Naive B cell (primary cell): ENCODE data around the gene MYEOV. TPM values are rescaled to one million over a fixed set of nuclear protein-coding genes. Genes with fewer than 3 reads are reported as not detected.
A peak's percentile ranks its signal among the peaks of the same experiment; 100 is the strongest.

Source experiments
- ATAC-seq, 2 donors: fragments of 150-1000 bp; cut with Tn5 transposase; 2 replicates each; pipeline ENCODE4 v1.10.0; 2021; ENCODE audit warnings: low read depth in 2 of 2, mild to moderate bottlenecking in 2 of 2, moderate library complexity in 2 of 2
- DNase-seq: peaks from one replicate; pipeline ENCODE4 v3.0.0; 2022
- H3K27ac Mint-ChIP-seq, 6 donors: one replicate each; pipeline ENCODE4 v1.8.0; 2020 to 2022; ENCODE audit warnings: mild to moderate bottlenecking in 6 of 6, mixed read lengths in 6 of 6, moderate library complexity in 5 of 6, inconsistent platforms in 2 of 6
- H3K27me3 Mint-ChIP-seq, 3 donors: one replicate each; pipeline ENCODE4 v1.8.0; 2021 to 2022; ENCODE audit warnings: mixed read lengths in 3 of 3, mild to moderate bottlenecking in 1 of 3
- H3K36me3 Mint-ChIP-seq, 2 donors: one replicate each; pipeline ENCODE4 v1.8.0; 2020 to 2022; ENCODE audit warnings: mixed read lengths in 2 of 2, inconsistent platforms in 1 of 2, mild to moderate bottlenecking in 1 of 2
- H3K4me1 Mint-ChIP-seq, 3 donors: one replicate each; pipeline ENCODE4 v1.8.0; 2020 to 2022; ENCODE audit warnings: mixed read lengths in 3 of 3, inconsistent platforms in 1 of 3, mild to moderate bottlenecking in 1 of 3, moderate library complexity in 1 of 3
- H3K4me3 Mint-ChIP-seq, 8 donors: one replicate each; pipeline ENCODE4 v1.8.0; 2020 to 2022; ENCODE audit warnings: mild to moderate bottlenecking in 8 of 8, mixed read lengths in 8 of 8, moderate library complexity in 8 of 8, inconsistent platforms in 2 of 8
- H3K9me3 Mint-ChIP-seq, 7 donors: one replicate each; pipeline ENCODE4 v1.8.0; 2020 to 2022; ENCODE audit warnings: mixed read lengths in 7 of 7, mild to moderate bottlenecking in 5 of 7, inconsistent platforms in 2 of 7, moderate library complexity in 1 of 7
- polyA plus RNA-seq, 6 donors: library from polyadenylated mRNA; unstranded; fragments of 300-500 nt; fragmentation: Illumina TruSeq; gene quantifications; one replicate each; pipeline ENCODE4 v1.2.3, GENCODE V29; 2021; ENCODE audit warnings: low read depth in 6 of 6

Gene MYEOV
- polyA plus RNA-seq, 6 donors from 2014 or later = 0.25 TPM; not detected in 5

GRCh38 chr11:69295079-69295994 lies 1.4 kb downstream of the MYEOV start:
- H3K4me3 Mint-ChIP-seq = peak overlapping the region; percentile 55 to 96 (median 78)

GRCh38 chr11:69295995-69296889 lies 2.3 kb downstream of the MYEOV start:
- H3K9me3 Mint-ChIP-seq = peaks cover 0 to 4% (median 0%) of the 10 kb centered on the region in 7 donors
- peak; percentile 60 for DNase-seq
- H3K36me3 Mint-ChIP-seq = no peaks in the 10 kb centered on the region
- peak overlapping the region; percentile 55 to 96 (median 84) for H3K4me3 Mint-ChIP-seq
- H3K27ac Mint-ChIP-seq = peak overlapping the region; percentile 96 to 100 (median 99)
- H3K4me1 Mint-ChIP-seq = peaks cover 55 to 87% (median 82%) of the 10 kb centered on the region in 3 donors
- no peaks in the 10 kb centered on the region for H3K27me3 Mint-ChIP-seq
- peak in 1 of 2 donors; percentile 8 for ATAC-seq

More at GRCh38 chr11:69295079-69295994, 1.4 kb downstream of the MYEOV start:
- H3K36me3 Mint-ChIP-seq = no peaks in the 10 kb centered on the region
- peaks cover 47 to 78% (median 73%) of the 10 kb centered on the region in 3 donors for H3K4me1 Mint-ChIP-seq
- DNase-seq (no peak), ATAC-seq (no peak)
- H3K9me3 Mint-ChIP-seq = peaks cover 0 to 4% (median 0%) of the 10 kb centered on the region in 7 donors
- H3K27ac Mint-ChIP-seq = peak overlapping the region; percentile 72 to 100 (median 99)
- H3K27me3 Mint-ChIP-seq = no peaks in the 10 kb centered on the region

- H3K4me1 Mint-ChIP-seq = peaks cover 55 to 90% (median 85%) of the 10 kb centered on the region in 3 donors
- H3K36me3 Mint-ChIP-seq = no peaks in the 10 kb centered on the region
- H3K27me3 Mint-ChIP-seq = no peaks in the 10 kb centered on the region
- peak overlapping the region; percentile 34 to 96 (median 84) for H3K4me3 Mint-ChIP-seq
- peaks cover 0 to 4% (median 0%) of the 10 kb centered on the region in 7 donors for H3K9me3 Mint-ChIP-seq
- peak overlapping the region; percentile 96 to 100 (median 99) for H3K27ac Mint-ChIP-seq
- DNase-seq = peak; percentile 80
- peak; percentile 24 to 47 for ATAC-seq
These were observed 3.2 kb downstream of the MYEOV start for GRCh38 chr11:69296890-69297786.

GRCh38 chr11:69297787-69298266 lies 3.9 kb downstream of the MYEOV start:
- Mint-ChIP-seq H3K9me3 (peaks cover 0 to 4% (median 0%) of the 10 kb centered on the region in 7 donors), H3K27me3 (no peaks in the 10 kb centered on the region), H3K4me3 (peak overlapping the region; percentile 34 to 96 (median 84)), H3K27ac (peak overlapping the region; percentile 96 to 100 (median 99)), H3K36me3 (no peaks in the 10 kb centered on the region), H3K4me1 (peaks cover 52 to 93% (median 85%) of the 10 kb centered on the region in 3 donors)
- ATAC-seq (peak; percentile 61 to 66), DNase-seq (no peak)

GRCh38 chr11:69298267-69299022 lies 4.5 kb downstream of the MYEOV start:
- Mint-ChIP-seq H3K4me1 (peaks cover 52 to 88% (median 83%) of the 10 kb centered on the region in 3 donors), H3K9me3 (peaks cover 0 to 4% (median 0%) of the 10 kb centered on the region in 7 donors), H3K27me3 (no peaks in the 10 kb centered on the region), H3K36me3 (no peaks in the 10 kb centered on the region), H3K27ac (peak overlapping the region; percentile 96 to 100 (median 99)), H3K4me3 (peak overlapping the region; percentile 34 to 96 (median 84))
- peak; percentile 77 for DNase-seq
- peak; percentile 46 to 47 for ATAC-seq

GRCh38 chr11:69299023-69299461 lies 5.1 kb downstream of the MYEOV start:
- Mint-ChIP-seq H3K4me1 (peaks cover 52 to 82% (median 77%) of the 10 kb centered on the region in 3 donors), H3K36me3 (no peaks in the 10 kb centered on the region), H3K27me3 (no peaks in the 10 kb centered on the region), H3K9me3 (peaks cover 0 to 4% (median 0%) of the 10 kb centered on the region in 7 donors), H3K4me3 (peak overlapping the region; percentile 10 to 96 (median 76)), H3K27ac (peak overlapping the region; percentile 96 to 100 (median 99))
- DNase-seq (no peak), ATAC-seq (no peak)

GRCh38 chr11:69299572-69299971 lies 5.6 kb downstream of the MYEOV start:
- Mint-ChIP-seq H3K4me1 (peaks cover 52 to 77% (median 72%) of the 10 kb centered on the region in 3 donors), H3K27ac (peak overlapping the region in 5 of 6 donors; percentile 69 to 100 (median 96)), H3K9me3 (peaks cover 0 to 4% (median 0%) of the 10 kb centered on the region in 7 donors), H3K36me3 (no peaks in the 10 kb centered on the region), H3K4me3 (peak overlapping the region in 6 of 8 donors; percentile 10 to 70 (median 58)), H3K27me3 (no peaks in the 10 kb centered on the region)
- DNase-seq (no peak), ATAC-seq (no peak)

- H3K4me1 Mint-ChIP-seq = peaks cover 48 to 68% (median 64%) of the 10 kb centered on the region in 3 donors
- peaks cover 0 to 4% (median 0%) of the 10 kb centered on the region in 7 donors for H3K9me3 Mint-ChIP-seq
- no peaks in the 10 kb centered on the region for H3K27me3 Mint-ChIP-seq
- no peaks in the 10 kb centered on the region for H3K36me3 Mint-ChIP-seq
- no peak for DNase-seq
- no peak for ATAC-seq
- peak overlapping the region in 2 of 8 donors; percentile 61 to 70 for H3K4me3 Mint-ChIP-seq
- H3K27ac Mint-ChIP-seq = peak overlapping the region; percentile 8 to 96 (median 72)
These were observed 6.4 kb downstream of the MYEOV start for GRCh38 chr11:69300120-69301060.

GRCh38 chr11:69301081-69301454 lies 7.1 kb downstream of the MYEOV start:
- no peak for DNase-seq
- Mint-ChIP-seq H3K27ac (peak overlapping the region in 3 of 6 donors; percentile 32 to 96 (median 84)), H3K27me3 (no peaks in the 10 kb centered on the region), H3K4me3 (no peak overlapping the region), H3K9me3 (peaks cover 0 to 4% (median 0%) of the 10 kb centered on the region in 7 donors), H3K36me3 (no peaks in the 10 kb centered on the region), H3K4me1 (peaks cover 42 to 62% (median 57%) of the 10 kb centered on the region in 3 donors)
- no peak for ATAC-seq

- peaks cover 37 to 55% (median 51%) of the 10 kb centered on the region in 3 donors for H3K4me1 Mint-ChIP-seq
- ATAC-seq = no peak
- no peaks in the 10 kb centered on the region for H3K27me3 Mint-ChIP-seq
- H3K9me3 Mint-ChIP-seq = peaks cover 0 to 4% (median 0%) of the 10 kb centered on the region in 7 donors
- H3K4me3 Mint-ChIP-seq = peak overlapping the region in 1 of 8 donors; percentile 68
- DNase-seq = no peak
- H3K27ac Mint-ChIP-seq = peak overlapping the region in 4 of 6 donors; percentile 24 to 96 (median 34)
- H3K36me3 Mint-ChIP-seq = no peaks in the 10 kb centered on the region
These were observed 7.8 kb downstream of the MYEOV start for GRCh38 chr11:69301455-69302401.
